Fibroblast of lung (primary cell): Measurements from ENCODE around the gene ZNF793.

Experiments used
- EZH2 ChIP-seq: IDR thresholded peaks from 2 replicates; pipeline ENCODE4 v1.5.1; 2012; ENCODE audit warnings: low read length, control low read depth, mild to moderate bottlenecking; ENCODE audit errors: missing control alignments
- TF ChIP-seq, protein P1 (sequence below), 2 donors: IDR thresholded peaks in 1 of 2; conservative IDR thresholded peaks in 1 of 2; 1 replicate in 1 of 2; 2 replicates in 1 of 2; pipeline ENCODE4 v1.5.1; 2011 to 2012; ENCODE audit warnings: low read length in 2 of 2, control low read depth in 1 of 2, inconsistent platforms in 1 of 2, low read depth in 1 of 2, mild to moderate bottlenecking in 1 of 2

GRCh38 chr19:37564624-37565369 is 58.1 kb downstream of the ZNF793 start:
- TF ChIP-seq, protein P1, sequence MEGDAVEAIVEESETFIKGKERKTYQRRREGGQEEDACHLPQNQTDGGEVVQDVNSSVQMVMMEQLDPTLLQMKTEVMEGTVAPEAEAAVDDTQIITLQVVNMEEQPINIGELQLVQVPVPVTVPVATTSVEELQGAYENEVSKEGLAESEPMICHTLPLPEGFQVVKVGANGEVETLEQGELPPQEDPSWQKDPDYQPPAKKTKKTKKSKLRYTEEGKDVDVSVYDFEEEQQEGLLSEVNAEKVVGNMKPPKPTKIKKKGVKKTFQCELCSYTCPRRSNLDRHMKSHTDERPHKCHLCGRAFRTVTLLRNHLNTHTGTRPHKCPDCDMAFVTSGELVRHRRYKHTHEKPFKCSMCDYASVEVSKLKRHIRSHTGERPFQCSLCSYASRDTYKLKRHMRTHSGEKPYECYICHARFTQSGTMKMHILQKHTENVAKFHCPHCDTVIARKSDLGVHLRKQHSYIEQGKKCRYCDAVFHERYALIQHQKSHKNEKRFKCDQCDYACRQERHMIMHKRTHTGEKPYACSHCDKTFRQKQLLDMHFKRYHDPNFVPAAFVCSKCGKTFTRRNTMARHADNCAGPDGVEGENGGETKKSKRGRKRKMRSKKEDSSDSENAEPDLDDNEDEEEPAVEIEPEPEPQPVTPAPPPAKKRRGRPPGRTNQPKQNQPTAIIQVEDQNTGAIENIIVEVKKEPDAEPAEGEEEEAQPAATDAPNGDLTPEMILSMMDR (conservative IDR thresholded peaks at IDR 0.05 in 1 of 2, IDR thresholded peaks at IDR 0.05 in 1 of 2; ENCODE audit: low read depth in 1 of 2, low read length in 2 of 2): no peak
- no peak for TF ChIP-seq EZH2
